Neural cell (in vitro differentiated cells): ENCODE results near the gene P2RY8. TPM values are rescaled to one million over a fixed set of nuclear protein-coding genes. Genes with fewer than 3 reads are reported as not detected.

ENCODE experiments used
- H2AFZ ChIP-seq: fragments of 200-600, 300-800 bp; sonication (generic), shearing (Covaris generic); 2 replicates; pipeline ENCODE4 v1.6.0; 2014; ENCODE audit warnings: low read depth, mild to moderate bottlenecking, antibody characterized with exemption, low read length, moderate library complexity
- H3F3A ChIP-seq: fragments of 200-600 bp; shearing (Covaris generic); 2 replicates; pipeline ENCODE4 v1.6.1; 2016; ENCODE audit warnings: mild to moderate bottlenecking, moderate library complexity, mixed read lengths, antibody characterized with exemption, low read length; ENCODE audit not compliant: insufficient read depth, poor library complexity, severe bottlenecking
- H3K27ac ChIP-seq: fragments of 200-600, 300-800 bp; sonication (generic), shearing (Covaris generic); 2 replicates; pipeline ENCODE4 v1.5.1; 2014; ENCODE audit warnings: mild to moderate bottlenecking, low read length, moderate library complexity
- H3K27me3 ChIP-seq: fragments of 300-800, 200-600 bp; sonication (generic), shearing (Covaris generic); 2 replicates; pipeline ENCODE4 v1.6.0; 2014; ENCODE audit warnings: mild to moderate bottlenecking, low read depth, low read length, moderate library complexity; ENCODE audit not compliant: insufficient read depth
- H3K36me3 ChIP-seq: fragments of 300-800, 200-600 bp; sonication (generic), shearing (Covaris generic); 2 replicates; pipeline ENCODE4 v1.5.1; 2014; ENCODE audit warnings: mild to moderate bottlenecking, antibody characterized with exemption, low read length, moderate library complexity; ENCODE audit not compliant: insufficient read depth
- H3K4me2 ChIP-seq: fragments of 300-800, 200-600 bp; sonication (generic), shearing (Covaris generic); 2 replicates; pipeline ENCODE4 v1.6.0; 2014; ENCODE audit warnings: mild to moderate bottlenecking, low read length
- H3K4me3 ChIP-seq: fragments of 300-800, 200-600 bp; sonication (generic), shearing (Covaris generic); 2 replicates; pipeline ENCODE4 v1.5.1; 2014; ENCODE audit warnings: mild to moderate bottlenecking, low read length, moderate library complexity
- H3K79me2 ChIP-seq: fragments of 200-600 bp; shearing (Covaris generic); replicated peaks from 2 replicates; pipeline ENCODE4 v1.6.0; 2014; ENCODE audit warnings: mild to moderate bottlenecking, low read length, moderate library complexity; ENCODE audit not compliant: insufficient read depth
- H3K9ac ChIP-seq: fragments of 300-800, 200-600 bp; sonication (generic), shearing (Covaris generic); 2 replicates; pipeline ENCODE4 v1.6.1; 2016; ENCODE audit warnings: mild to moderate bottlenecking, low read length, mixed read lengths
- H3K9me2 ChIP-seq: fragments of 200-600 bp; shearing (Covaris generic); 2 replicates; pipeline ENCODE4 v1.6.1; 2016; ENCODE audit warnings: mild to moderate bottlenecking, low read length, mixed read lengths; ENCODE audit not compliant: insufficient read depth
- H3K9me3 ChIP-seq: fragments of 200-600, 300-800 bp; sonication (generic), shearing (Covaris generic); 2 replicates; pipeline ENCODE4 v1.6.1; 2016; ENCODE audit warnings: mild to moderate bottlenecking, mixed run types, low read length, moderate library complexity, mixed read lengths
- H4K20me1 ChIP-seq: fragments of 200-600 bp; shearing (Covaris generic); 2 replicates; pipeline ENCODE4 v1.6.1; 2016; ENCODE audit warnings: mild to moderate bottlenecking, mixed run types; ENCODE audit not compliant: insufficient read depth
- CTCF ChIP-seq: fragments of 450-650 bp; IDR thresholded peaks from 2 replicates; pipeline ENCODE4 v1.5.1; 2014; ENCODE audit warnings: antibody characterized with exemption, mild to moderate bottlenecking, moderate library complexity; ENCODE audit not compliant: poor library complexity, severe bottlenecking
- EP300 ChIP-seq: fragments of 450-650 bp; conservative IDR thresholded peaks from 2 replicates; pipeline ENCODE4 v1.6.1; 2014; ENCODE audit warnings: antibody characterized with exemption, mild to moderate bottlenecking, moderate library complexity; ENCODE audit not compliant: poor library complexity, severe bottlenecking
- EZH2 ChIP-seq: fragments of 200-600, 300-800 bp; shearing (Covaris generic), sonication (generic); IDR thresholded peaks from 2 replicates; pipeline ENCODE4 v1.6.1; 2014; ENCODE audit warnings: antibody characterized with exemption, low read length, borderline replicate concordance, mild to moderate bottlenecking; ENCODE audit not compliant: insufficient read depth, poor library complexity, severe bottlenecking
- MXI1 ChIP-seq: fragments of 450-650 bp; conservative IDR thresholded peaks from 2 replicates; pipeline ENCODE4 v1.6.1; 2014; ENCODE audit warnings: antibody characterized with exemption, mild to moderate bottlenecking; ENCODE audit not compliant: poor library complexity, severe bottlenecking
- POLR2AphosphoS5 ChIP-seq: IDR thresholded peaks from 2 replicates; pipeline ENCODE4 v1.6.1; 2012
- RAD21 ChIP-seq: fragments of 450-650 bp; conservative IDR thresholded peaks from 2 replicates; pipeline ENCODE4 v1.6.1; 2014; ENCODE audit warnings: antibody characterized with exemption, mild to moderate bottlenecking, moderate library complexity
- REST ChIP-seq: IDR thresholded peaks from 2 replicates; pipeline ENCODE4 v1.6.1; 2012; ENCODE audit warnings: borderline replicate concordance
- SMC3 ChIP-seq: fragments of 450-650 bp; conservative IDR thresholded peaks from 2 replicates; pipeline ENCODE4 v1.6.1; 2014; ENCODE audit warnings: antibody characterized with exemption, mild to moderate bottlenecking, moderate library complexity; ENCODE audit not compliant: poor library complexity
- TAF1 ChIP-seq: IDR thresholded peaks from 2 replicates; pipeline ENCODE4 v1.6.1; 2012; ENCODE audit warnings: low read depth
- polyA plus RNA-seq: library from polyadenylated mRNA; depleted of rRNA; stranded (reverse); fragments of >200 nt; gene quantifications from 2 replicates; pipeline ENCODE4 v1.2.3, GENCODE V29; 2014

P2RY8 gene
- polyA plus RNA-seq, 1 donor from 2014 or later, result not detected

- no peak overlapping the region for H3K27ac ChIP-seq
- H3K27me3 ChIP-seq, result no peaks in the 10 kb centered on the region
- TF ChIP-seq TAF1 (no peak), EZH2 (no peak), EP300 (no peak), CTCF (no peak), REST (no peak), SMC3 (no peak), RAD21 (no peak), MXI1 (no peak), POLR2AphosphoS5 (no peak)
- no peaks in the 10 kb centered on the region for H3F3A ChIP-seq
- H3K4me2 ChIP-seq, result no peak overlapping the region
- H3K36me3 ChIP-seq, result no peaks in the 10 kb centered on the region
- H3K79me2 ChIP-seq, result no peaks in the 10 kb centered on the region
- no peak overlapping the region for H3K9ac ChIP-seq
- no peaks in the 10 kb centered on the region for H3K9me2 ChIP-seq
- H2AFZ ChIP-seq, result no peak overlapping the region
- no peaks in the 10 kb centered on the region for H3K9me3 ChIP-seq
- no peak overlapping the region for H3K4me3 ChIP-seq
- no peaks in the 10 kb centered on the region for H4K20me1 ChIP-seq
These were observed 50.8 kb downstream of the P2RY8 start for GRCh38 chrX:1486177-1486576.

GRCh38 chrX:1485033-1485432 is 52.0 kb downstream of the P2RY8 start:
- H3K9me2 ChIP-seq, result no peaks in the 10 kb centered on the region
- TF ChIP-seq CTCF (no peak), REST (no peak), POLR2AphosphoS5 (no peak), EP300 (no peak), EZH2 (no peak), RAD21 (no peak), TAF1 (no peak), SMC3 (no peak), MXI1 (no peak)
- no peak overlapping the region for H3K4me2 ChIP-seq
- H2AFZ ChIP-seq, result no peak overlapping the region
- H3K4me3 ChIP-seq, result no peak overlapping the region
- H3K27me3 ChIP-seq, result no peaks in the 10 kb centered on the region
- H4K20me1 ChIP-seq, result no peaks in the 10 kb centered on the region
- H3K36me3 ChIP-seq, result no peaks in the 10 kb centered on the region
- H3K9ac ChIP-seq, result no peak overlapping the region
- no peaks in the 10 kb centered on the region for H3K79me2 ChIP-seq
- H3F3A ChIP-seq, result no peaks in the 10 kb centered on the region
- no peak overlapping the region for H3K27ac ChIP-seq
- no peaks in the 10 kb centered on the region for H3K9me3 ChIP-seq
